ENCODE data around the gene DENND2A. TPM values are rescaled to one million over a fixed set of nuclear protein-coding genes. Genes with fewer than 3 reads are reported as not detected.

Gene DENND2A
- total RNA-seq, 6 donors from 2014 or later = 4.1 to 27.8 (median 12.1) TPM

DNA sequence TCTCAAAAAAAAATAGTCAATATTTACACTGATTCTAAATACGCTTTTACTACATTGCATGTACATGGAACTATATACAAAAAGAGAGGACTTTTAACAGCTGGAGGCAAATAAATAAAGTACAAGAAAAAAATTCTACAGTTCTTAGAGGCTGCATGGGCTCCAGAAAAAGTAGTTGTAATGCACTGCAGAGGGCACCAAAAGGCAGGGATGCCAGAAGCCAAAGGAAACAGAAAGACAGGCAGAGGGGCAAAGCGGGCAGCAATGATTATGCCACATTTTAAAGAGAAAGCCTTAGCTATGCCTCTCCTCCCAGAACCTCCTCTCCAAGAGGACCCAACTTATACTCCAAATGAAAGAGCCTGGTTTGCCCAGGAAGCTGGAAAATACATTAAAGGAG, 20.5 kb upstream of the DENND2A start:
- no peaks in the 10 kb centered on the region for H3K27me3 ChIP-seq
- peaks cover 6 to 11% (median 11%) of the 10 kb centered on the region in 4 donors for H3K4me1 ChIP-seq
- no peak for ATAC-seq (ENCODE audit: low FRiP score in 2 of 2)
- no peak for DNase-seq
- H3K9me3 ChIP-seq = no peaks in the 10 kb centered on the region
- no peak overlapping the region for H3K27ac ChIP-seq
- WGBS, 2 donors = 48 to 69% methylated on average over 2 of the region's 2 CpGs
- no peaks in the 10 kb centered on the region for H3K36me3 ChIP-seq
- TF ChIP-seq POLR2AphosphoS5 (IDR thresholded peaks at IDR 0.05) (no peak), EP300 (IDR thresholded peaks at IDR 0.05) (no peak), POLR2A (IDR thresholded peaks at IDR 0.05) (no peak)
- TF ChIP-seq, protein P1, sequence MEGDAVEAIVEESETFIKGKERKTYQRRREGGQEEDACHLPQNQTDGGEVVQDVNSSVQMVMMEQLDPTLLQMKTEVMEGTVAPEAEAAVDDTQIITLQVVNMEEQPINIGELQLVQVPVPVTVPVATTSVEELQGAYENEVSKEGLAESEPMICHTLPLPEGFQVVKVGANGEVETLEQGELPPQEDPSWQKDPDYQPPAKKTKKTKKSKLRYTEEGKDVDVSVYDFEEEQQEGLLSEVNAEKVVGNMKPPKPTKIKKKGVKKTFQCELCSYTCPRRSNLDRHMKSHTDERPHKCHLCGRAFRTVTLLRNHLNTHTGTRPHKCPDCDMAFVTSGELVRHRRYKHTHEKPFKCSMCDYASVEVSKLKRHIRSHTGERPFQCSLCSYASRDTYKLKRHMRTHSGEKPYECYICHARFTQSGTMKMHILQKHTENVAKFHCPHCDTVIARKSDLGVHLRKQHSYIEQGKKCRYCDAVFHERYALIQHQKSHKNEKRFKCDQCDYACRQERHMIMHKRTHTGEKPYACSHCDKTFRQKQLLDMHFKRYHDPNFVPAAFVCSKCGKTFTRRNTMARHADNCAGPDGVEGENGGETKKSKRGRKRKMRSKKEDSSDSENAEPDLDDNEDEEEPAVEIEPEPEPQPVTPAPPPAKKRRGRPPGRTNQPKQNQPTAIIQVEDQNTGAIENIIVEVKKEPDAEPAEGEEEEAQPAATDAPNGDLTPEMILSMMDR (IDR thresholded peaks at IDR 0.05) = no peak
- no peak overlapping the region for H3K4me3 ChIP-seq

DNA sequence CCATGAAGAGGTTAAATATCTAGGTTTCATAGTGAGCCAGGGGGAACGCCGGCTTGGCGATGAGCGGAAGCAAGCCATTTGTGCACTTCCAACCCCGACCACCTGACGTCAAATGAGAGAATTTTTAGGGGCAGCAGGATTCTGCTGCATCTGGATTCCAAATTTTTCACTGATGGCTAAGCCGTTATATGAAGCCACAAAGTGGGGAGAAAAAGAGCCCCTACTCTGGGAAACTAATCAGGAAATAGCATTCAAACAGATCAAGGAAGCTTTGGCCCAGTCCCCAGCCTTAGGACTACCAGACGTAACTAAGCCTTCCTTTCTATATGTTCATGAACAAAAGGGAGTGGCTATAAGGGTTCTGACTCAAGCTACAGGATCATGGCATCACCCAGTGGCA, 19.2 kb upstream of the DENND2A start:
- H3K36me3 ChIP-seq = no peaks in the 10 kb centered on the region
- H3K27me3 ChIP-seq = no peaks in the 10 kb centered on the region
- no peak overlapping the region for H3K27ac ChIP-seq
- TF ChIP-seq POLR2AphosphoS5 (IDR thresholded peaks at IDR 0.05) (no peak), EP300 (IDR thresholded peaks at IDR 0.05) (no peak), POLR2A (IDR thresholded peaks at IDR 0.05) (no peak)
- TF ChIP-seq, protein P1 (IDR thresholded peaks at IDR 0.05) = no peak
- DNase-seq (no peak), ATAC-seq (ENCODE audit: low FRiP score in 2 of 2) (no peak)
- no peak overlapping the region for H3K4me3 ChIP-seq
- WGBS, 2 donors = 58 to 59% methylated on average over 8 of the region's 8 CpGs
- peaks cover 6 to 16% (median 14%) of the 10 kb centered on the region in 4 donors for H3K4me1 ChIP-seq
- H3K9me3 ChIP-seq = no peaks in the 10 kb centered on the region

DNA sequence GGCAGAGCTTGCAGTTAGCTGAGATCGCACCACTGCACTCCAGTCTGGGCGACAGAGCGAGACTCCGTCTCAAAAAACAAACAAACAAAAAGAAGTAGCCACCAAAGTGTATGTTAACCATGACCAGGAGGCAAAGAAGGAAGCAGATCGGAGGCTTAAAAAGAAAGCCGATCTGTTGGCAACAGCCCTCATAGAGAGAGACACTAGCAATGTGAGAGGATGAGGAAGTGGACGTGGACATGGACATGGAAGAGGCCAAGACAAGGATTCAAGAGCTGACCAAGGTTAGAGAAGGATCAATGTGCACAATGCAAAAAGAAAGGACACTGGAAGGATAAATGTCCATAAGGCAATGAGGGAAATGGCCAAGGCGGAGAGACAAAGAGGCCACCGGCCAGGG, 17.3 kb upstream of the DENND2A start:
- peaks cover 6 to 23% (median 15%) of the 10 kb centered on the region in 4 donors for H3K4me1 ChIP-seq
- no peaks in the 10 kb centered on the region for H3K9me3 ChIP-seq
- no peak overlapping the region for H3K27ac ChIP-seq
- no peaks in the 10 kb centered on the region for H3K36me3 ChIP-seq
- no peaks in the 10 kb centered on the region for H3K27me3 ChIP-seq
- TF ChIP-seq POLR2AphosphoS5 (IDR thresholded peaks at IDR 0.05) (no peak), POLR2A (IDR thresholded peaks at IDR 0.05) (no peak), EP300 (IDR thresholded peaks at IDR 0.05) (no peak)
- TF ChIP-seq, protein P1 (IDR thresholded peaks at IDR 0.05) = no peak
- H3K4me3 ChIP-seq = no peak overlapping the region
- ATAC-seq (ENCODE audit: low FRiP score in 2 of 2) (no peak), DNase-seq (no peak)
- 79 to 89% methylated on average over 9 of the region's 9 CpGs for WGBS, 2 donors

DNA sequence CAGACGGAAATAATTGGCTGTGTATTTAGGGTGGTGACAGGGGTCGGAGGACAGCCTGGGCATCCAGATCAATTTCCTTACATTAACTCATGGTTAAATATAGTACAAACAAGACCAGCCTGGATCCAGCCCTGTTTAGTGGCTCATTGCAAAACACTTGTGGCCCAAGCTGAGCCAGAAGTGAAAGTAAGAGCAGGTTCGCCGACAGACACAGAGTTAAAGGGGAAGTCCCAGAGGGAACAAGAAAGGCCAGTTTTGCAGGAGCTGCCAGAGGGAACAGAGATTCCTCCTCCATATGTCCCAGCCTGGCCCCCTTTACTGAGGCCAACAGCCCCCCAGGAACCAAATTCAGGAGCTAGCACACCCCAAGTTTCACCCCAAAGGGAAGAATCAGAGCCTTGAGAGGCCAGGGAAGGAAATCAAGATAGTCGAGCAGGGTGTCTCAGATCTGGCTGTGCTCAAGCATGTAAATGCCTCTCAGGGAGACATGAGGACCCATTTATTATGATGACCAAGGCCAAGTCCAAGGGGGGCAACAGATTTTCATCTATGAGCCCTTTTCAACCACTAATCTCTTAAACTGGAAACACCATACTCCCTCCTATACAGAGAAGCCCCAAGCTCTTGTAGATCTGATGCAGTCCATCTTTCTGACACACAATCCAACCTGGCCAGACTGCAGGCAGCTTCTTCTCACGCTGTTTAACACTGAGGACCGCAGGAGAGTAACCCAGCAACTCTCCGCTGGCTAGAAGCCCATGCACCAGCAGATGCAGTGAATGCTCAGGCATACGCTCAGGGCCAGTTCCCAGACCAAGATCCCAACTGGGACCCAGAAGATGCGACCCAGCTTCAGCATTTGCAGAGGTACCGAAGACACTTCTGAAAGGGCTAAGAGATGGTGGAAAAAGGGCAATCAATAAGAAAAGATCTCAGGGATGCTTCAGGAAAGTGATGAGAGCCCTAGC, 16.2 kb upstream of the DENND2A start:
- WGBS, 2 donors = 45 to 46% methylated on average over 11 of the region's 11 CpGs
- Histone ChIP-seq H3K4me1 (peaks cover 6 to 23% (median 15%) of the 10 kb centered on the region in 4 donors), H3K36me3 (no peaks in the 10 kb centered on the region), H3K4me3 (peak overlapping the region in 3 of 4 donors; percentile 1 to 38 (median 31)), H3K27me3 (no peaks in the 10 kb centered on the region), H3K9me3 (no peaks in the 10 kb centered on the region), H3K27ac (peak overlapping the region; percentile 4 to 80 (median 54))
- DNase-seq (peak in 1 of 2 donors; percentile 89), ATAC-seq (ENCODE audit: low FRiP score in 2 of 2) (peak; percentile 84 to 86)
- TF ChIP-seq POLR2AphosphoS5 (IDR thresholded peaks at IDR 0.05) = peak in 1 of 2 donors; percentile 40
- no peak for TF ChIP-seq POLR2A (IDR thresholded peaks at IDR 0.05)

DNA sequence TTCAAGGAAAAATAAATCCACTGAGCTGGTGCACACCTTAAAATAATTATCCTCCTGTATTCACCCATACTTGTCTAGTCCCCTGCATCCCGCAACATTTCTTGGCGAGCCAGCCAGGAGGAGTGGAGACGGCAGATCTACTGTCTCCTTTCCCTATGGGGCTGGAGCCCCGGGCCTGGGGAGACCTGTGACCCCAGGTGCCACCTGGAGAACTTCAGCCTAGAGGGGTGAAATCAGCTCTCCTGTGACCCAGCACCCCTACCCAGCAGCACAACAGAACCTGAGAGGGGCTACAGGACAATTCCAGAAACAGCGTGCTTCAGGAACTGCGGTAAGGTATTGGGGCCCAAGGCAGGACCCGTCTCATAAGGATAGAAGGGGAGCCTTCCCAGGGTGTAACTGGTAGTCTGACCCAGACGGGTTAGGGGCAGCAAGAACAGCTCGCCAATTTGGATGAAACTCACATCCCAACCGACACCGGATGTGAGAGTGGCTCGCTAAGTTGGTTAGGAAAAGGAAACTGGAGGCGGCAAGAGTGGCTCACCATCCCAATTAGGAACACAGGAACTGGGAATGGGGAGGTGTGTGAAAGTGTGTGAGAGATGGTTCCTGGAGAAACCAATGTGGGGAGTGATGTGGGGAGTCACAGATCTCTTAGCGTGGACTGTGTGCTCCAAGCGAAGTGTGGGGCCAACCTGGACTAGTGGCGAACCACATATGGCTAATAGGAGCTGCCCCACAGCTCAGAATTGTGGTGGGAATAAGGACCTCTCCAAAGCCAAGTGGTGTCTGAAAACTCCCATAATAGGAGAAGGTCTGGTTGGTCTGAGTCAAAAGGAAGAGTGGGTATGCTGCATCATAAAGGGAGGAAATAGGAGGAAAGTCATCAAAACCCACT, 15.1 kb upstream of the DENND2A start:
- peaks cover 6 to 23% (median 15%) of the 10 kb centered on the region in 4 donors for H3K4me1 ChIP-seq
- H3K36me3 ChIP-seq = no peaks in the 10 kb centered on the region
- H3K9me3 ChIP-seq = no peaks in the 10 kb centered on the region
- TF ChIP-seq EP300 (IDR thresholded peaks at IDR 0.05) (no peak), POLR2A (IDR thresholded peaks at IDR 0.05) (no peak), POLR2AphosphoS5 (IDR thresholded peaks at IDR 0.05) (no peak)
- TF ChIP-seq, protein P1 (IDR thresholded peaks at IDR 0.05) = no peak
- 91 to 93% methylated on average over 16 of the region's 16 CpGs for WGBS, 2 donors
- H3K27me3 ChIP-seq = no peaks in the 10 kb centered on the region
- peak overlapping the region; percentile 4 to 80 (median 54) for H3K27ac ChIP-seq
- DNase-seq = no peak
- no peak for ATAC-seq (ENCODE audit: low FRiP score in 2 of 2)
- H3K4me3 ChIP-seq = peak overlapping the region in 2 of 4 donors; percentile 31 to 38
